GM18498 (cell line): ENCODE data around the gene TAF5L.
A peak's percentile ranks its signal among the peaks of the same experiment; 100 is the strongest.
"Not testable (repeated sequence)": the region's sequence is repeated elsewhere in the genome, so short reads cannot be mapped to it uniquely, and the experiment has no call there.

ENCODE experiments used
- ATAC-seq: cut with Tn5 transposase; IDR thresholded peaks from one replicate; pipeline ENCODE4 v1.9.1; 2021; ENCODE audit warnings: mild to moderate bottlenecking, moderate library complexity; ENCODE audit not compliant: unreplicated experiment

The TAF5L gene

GRCh38 chr1:229608590-229608989, 17.3 kb downstream of the TAF5L start:
- no peak for ATAC-seq

DNA sequence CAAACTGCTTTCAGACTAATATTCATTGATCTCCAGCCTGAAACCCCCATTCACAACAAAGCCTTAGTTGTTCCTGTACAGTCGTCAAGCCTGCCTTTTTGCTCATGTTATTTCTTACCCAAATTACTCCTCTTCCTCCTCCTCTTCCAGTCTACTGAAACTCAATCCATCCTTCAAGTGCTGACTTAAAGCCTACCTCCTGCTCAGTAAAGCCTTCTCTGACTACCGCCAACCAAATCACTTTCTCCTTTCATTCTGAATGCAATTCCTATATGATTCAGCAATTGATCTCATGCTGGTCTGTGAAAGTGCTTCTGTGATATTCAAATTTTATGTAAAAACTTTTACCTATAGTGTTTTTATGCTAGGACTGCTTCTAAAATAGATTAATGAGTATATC, 18.6 kb downstream of the TAF5L start:
- no peak for ATAC-seq

GRCh38 chr1:229603371-229604005, 22.4 kb downstream of the TAF5L start:
- ATAC-seq, result no peak

- no peak for ATAC-seq
Observed at GRCh38 chr1:229600229-229600628, 25.7 kb downstream of the TAF5L start.

- no peak for ATAC-seq
Observed at GRCh38 chr1:229599218-229599954, 26.5 kb downstream of the TAF5L start.

DNA sequence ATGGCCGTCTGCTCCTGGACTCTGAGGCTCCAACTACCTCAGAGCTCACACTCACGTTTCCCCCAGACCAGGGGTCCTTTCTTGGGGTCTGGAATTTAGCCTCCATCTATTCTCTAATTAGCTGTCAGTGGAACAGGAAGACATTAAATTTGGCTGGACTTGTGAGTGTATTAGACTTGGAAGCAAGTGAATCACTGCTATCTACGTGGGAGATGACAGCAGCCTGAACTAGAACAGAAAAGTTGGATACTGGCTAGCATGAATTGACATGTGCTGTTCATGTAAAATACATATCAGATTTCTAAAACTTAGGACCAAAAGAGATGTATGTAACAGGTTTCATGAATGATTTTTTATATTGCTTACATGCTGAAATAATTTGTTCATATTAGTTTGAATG, 28.0 kb downstream of the TAF5L start:
- no peak for ATAC-seq

- no peak for ATAC-seq
Observed at GRCh38 chr1:229596925-229597699, 28.8 kb downstream of the TAF5L start.

- not testable (repeated sequence) for ATAC-seq
Observed at GRCh38 chr1:229595876-229596275, 30.0 kb downstream of the TAF5L start.

DNA sequence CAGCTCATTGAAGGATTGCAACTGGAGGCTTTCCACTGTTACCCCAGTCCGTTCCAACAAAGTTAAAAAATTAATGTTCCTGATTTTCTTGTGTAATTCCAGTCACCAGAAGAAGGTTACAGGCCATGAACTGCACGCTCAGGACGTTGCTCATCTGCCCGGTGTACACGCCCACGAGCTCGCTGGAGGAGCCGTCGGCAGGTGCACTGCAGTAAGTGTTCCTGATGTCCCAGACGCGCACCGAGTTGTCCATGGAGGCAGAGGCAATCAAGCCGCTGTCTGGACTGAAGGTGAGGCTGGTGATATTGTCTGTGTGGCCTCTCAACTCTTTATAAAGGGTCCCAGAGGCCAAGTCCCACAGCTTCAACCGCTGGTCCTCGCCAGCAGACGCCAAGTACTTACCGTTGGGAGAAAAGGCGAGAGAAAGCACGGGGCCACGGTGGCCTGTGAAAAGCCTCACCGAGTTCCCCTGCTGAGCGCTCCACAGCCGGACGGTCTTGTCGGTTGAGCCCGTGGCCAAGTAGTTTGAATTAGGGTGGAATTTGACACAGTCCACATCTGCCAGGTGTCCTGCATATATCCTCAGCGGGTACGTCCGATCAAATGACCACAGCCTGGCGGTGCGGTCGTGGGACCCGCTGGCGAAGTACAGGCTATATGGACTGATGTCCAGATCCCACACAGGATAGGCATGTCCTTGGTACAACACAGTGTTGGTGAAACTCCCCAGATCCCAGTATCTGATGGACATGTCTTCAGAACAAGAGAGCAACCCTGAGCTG, 31.5 kb downstream of the TAF5L start:
- ATAC-seq, result no peak

- ATAC-seq, result no peak
Observed at GRCh38 chr1:229593800-229594199, 32.1 kb downstream of the TAF5L start.

DNA sequence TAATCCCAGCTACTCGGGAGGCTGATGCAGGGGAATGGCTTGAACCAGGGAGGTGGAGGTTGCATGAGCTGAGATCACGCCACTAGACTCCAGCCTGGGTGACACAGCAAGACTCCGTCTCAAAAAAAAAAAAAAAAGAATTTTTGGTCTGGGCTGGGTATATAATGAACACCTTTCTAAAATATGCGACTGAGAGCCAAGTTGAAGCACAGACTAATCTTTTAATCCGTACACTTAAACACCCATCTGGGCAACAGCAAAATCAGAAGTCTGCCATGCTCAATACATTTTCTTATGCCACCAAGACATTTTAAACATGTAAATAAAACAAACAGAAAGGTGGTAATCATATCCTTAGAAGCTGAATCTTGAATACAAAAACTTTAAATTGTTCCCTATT, 35.8 kb downstream of the TAF5L start:
- no peak for ATAC-seq

- no peak for ATAC-seq
Observed at GRCh38 chr1:229585338-229585737, 40.6 kb downstream of the TAF5L start.

GRCh38 chr1:229582715-229583114, 43.2 kb downstream of the TAF5L start:
- no peak for ATAC-seq

- ATAC-seq, result no peak
Observed at GRCh38 chr1:229582011-229582694, 43.8 kb downstream of the TAF5L start.

DNA sequence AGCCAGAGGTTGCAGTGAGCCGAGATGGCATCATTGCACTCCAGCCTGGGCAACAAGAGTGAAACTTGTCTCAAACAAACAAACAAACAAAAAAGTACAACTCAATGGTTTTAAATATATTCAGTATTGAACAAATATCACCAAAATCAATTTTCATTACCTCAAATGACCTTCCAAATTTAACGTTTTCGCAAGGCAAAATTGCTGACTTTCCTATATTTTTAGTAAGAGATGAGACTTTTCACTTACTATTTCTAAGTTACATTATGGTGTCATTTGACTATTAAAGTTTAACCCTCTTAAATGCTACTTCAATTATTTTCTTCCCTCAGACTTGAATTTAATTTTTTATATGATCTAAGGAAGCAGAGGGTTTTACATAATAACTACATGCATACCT, 44.4 kb downstream of the TAF5L start:
- ATAC-seq, result no peak

- peak; percentile 91 for ATAC-seq
Observed at GRCh38 chr1:229579059-229579673, 46.8 kb downstream of the TAF5L start.

DNA sequence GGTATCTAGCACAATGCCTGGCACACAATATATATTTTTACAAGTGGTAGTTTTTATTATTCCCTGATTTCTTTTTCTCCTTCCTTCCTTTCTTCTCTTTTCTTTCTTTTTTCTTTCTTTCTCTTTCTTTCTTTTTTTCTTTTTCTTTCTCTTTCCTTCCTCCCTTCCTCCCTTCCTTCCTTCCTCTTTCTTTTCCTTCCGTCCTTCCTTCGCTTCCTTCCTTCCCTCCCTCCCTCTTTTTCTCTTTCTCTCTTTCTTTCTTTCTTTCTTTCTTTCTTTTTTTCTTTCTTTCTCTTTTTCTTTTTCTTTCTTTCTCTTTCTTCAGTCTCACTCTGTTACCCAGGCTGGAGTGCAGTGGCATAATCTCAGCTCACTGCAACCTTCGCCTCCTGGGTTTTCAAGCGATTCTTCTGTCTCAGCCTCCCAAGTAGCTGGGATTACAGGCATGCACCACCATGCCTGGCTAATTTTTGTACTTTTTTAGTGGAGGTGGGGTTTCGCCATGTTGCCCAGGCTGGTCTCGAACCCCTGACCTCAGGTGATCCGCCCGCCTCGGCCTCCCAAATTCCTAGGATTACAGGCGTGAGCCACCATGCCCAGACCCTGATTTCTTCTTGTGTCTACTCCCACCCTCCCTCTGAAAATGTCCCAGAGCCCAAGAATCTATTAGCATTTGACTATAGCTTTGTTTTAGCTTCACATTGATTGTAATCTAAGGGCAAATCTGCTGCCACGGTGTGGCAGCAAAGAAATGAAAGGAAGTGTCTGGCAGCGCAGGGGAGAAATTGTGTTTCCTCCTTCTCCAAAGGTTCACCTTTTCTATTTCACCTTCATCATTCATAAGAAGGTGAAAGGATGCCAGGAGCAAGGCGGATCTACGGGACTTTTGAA, 47.5 kb downstream of the TAF5L start:
- ATAC-seq, result peak; percentile 50

DNA sequence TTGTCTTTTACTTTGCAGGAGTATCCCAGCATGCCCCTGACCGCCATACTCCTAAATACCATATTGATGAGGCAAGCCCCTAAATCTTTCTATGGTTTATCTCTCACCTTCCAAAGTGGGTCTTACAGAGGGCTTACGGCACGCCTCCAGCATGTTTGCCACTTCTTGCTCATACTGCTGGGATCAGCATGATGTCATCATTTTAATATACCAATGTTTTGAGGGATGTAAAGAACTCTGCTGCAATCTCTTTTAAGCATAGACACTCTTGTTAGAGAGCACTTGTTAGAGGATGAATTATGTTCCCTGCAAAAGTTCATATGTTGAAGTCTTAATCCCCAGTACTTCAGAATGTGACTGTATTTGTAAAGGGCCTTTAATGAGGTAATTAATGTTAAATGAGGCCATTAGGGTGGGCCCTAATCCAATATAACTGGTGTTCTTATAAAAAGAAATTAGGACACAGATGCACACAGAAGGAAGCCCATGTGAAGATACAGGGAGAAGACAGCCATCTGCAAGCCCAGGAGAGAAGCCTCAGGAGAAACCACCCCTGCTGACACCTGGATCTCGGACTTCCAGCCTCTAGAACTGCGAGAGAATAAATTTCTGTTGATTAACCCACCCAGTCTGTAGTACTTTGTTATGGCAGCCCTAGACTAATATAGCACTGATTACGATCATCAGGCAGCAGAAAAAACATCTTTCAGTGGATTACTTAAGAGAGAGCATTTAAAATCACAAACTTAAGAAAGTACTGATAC, 51.1 kb downstream of the TAF5L start:
- ATAC-seq, result no peak
